HG02588 (cell line): ENCODE measurements around the gene CD300LF.

Experiments used
- ATAC-seq: cut with Tn5 transposase; IDR thresholded peaks from one replicate; pipeline ENCODE4 v1.9.1; 2021; ENCODE audit warnings: mild to moderate bottlenecking, moderate library complexity; ENCODE audit not compliant: unreplicated experiment

Gene CD300LF

GRCh38 chr17:74730491-74731346 lies 18.0 kb upstream of the CD300LF start:
- no peak for ATAC-seq

- ATAC-seq = no peak
Measured at GRCh38 chr17:74729866-74730265, 17.1 kb upstream of the CD300LF start.

- ATAC-seq = no peak
Measured at GRCh38 chr17:74729368-74729767, 16.6 kb upstream of the CD300LF start.

- no peak for ATAC-seq
Measured at GRCh38 chr17:74728702-74729075, 16.0 kb upstream of the CD300LF start.

GRCh38 chr17:74728033-74728701 lies 15.4 kb upstream of the CD300LF start:
- no peak for ATAC-seq

GRCh38 chr17:74725111-74725510 lies 12.4 kb upstream of the CD300LF start:
- no peak for ATAC-seq

GRCh38 chr17:74723891-74724290 lies 11.2 kb upstream of the CD300LF start:
- no peak for ATAC-seq

GRCh38 chr17:74722782-74723181 lies 10.1 kb upstream of the CD300LF start:
- no peak for ATAC-seq

- no peak for ATAC-seq
Measured at GRCh38 chr17:74720506-74720905, 7.8 kb upstream of the CD300LF start.

GRCh38 chr17:74715144-74715543 lies 2.4 kb upstream of the CD300LF start:
- no peak for ATAC-seq

GRCh38 chr17:74713171-74713755 lies 540 bp upstream of the CD300LF start:
- no peak for ATAC-seq

GRCh38 chr17:74712301-74712700 lies 422 bp downstream of the CD300LF start:
- no peak for ATAC-seq

GRCh38 chr17:74711058-74711824 lies 1.5 kb downstream of the CD300LF start:
- no peak for ATAC-seq

- no peak for ATAC-seq
Measured at GRCh38 chr17:74704544-74704943, 8.2 kb downstream of the CD300LF start.

- no peak for ATAC-seq
Measured at GRCh38 chr17:74703311-74703710, 9.4 kb downstream of the CD300LF start.

- no peak for ATAC-seq
Measured at GRCh38 chr17:74702116-74702871, 10.4 kb downstream of the CD300LF start.

GRCh38 chr17:74699236-74699635 lies 13.5 kb downstream of the CD300LF start:
- no peak for ATAC-seq

- no peak for ATAC-seq
Measured at GRCh38 chr17:74698069-74698468, 14.7 kb downstream of the CD300LF start.

GRCh38 chr17:74697515-74697914 lies 15.2 kb downstream of the CD300LF start:
- no peak for ATAC-seq

- ATAC-seq = no peak
Measured at GRCh38 chr17:74695629-74696028, 17.1 kb downstream of the CD300LF start.

GRCh38 chr17:74694081-74694480 lies 18.6 kb downstream of the CD300LF start:
- ATAC-seq = no peak
